T-cell (primary cell): Measurements from ENCODE around the gene GDPGP1. TPM values are rescaled to one million over a fixed set of nuclear protein-coding genes. Genes with fewer than 3 reads are reported as not detected.

Experiments used
- ATAC-seq, 4 experiments: fragments of 200-7000 bp in 3 of 4; fragments of 150-1000 bp in 1 of 4; cut with Tn5 transposase; replicated peaks in 1 of 4; 1 replicate in 3 of 4; 2 replicates in 1 of 4; pipeline ENCODE4 v1.10.0; 2021; ENCODE audit warnings: moderate library complexity in 3 of 4, mild to moderate bottlenecking in 2 of 4, moderate number of reproducible peaks in 1 of 4
- CTCF ChIA-PET, 2 donors: fragments of 300-600 bp; sonication (Branson Sonifier 250); formaldehyde crosslinking; loops; one replicate each; lab custom pipeline; 2022; ENCODE audit warnings: antibody characterized with exemption in 2 of 2; lab: Charles Lee
- POLR2A ChIA-PET, 2 donors: fragments of 300-600 bp; sonication (Branson Sonifier 250); formaldehyde crosslinking; loops; one replicate each; lab custom pipeline; 2022; ENCODE audit warnings: antibody characterized with exemption in 2 of 2; lab: Charles Lee
- DNase-seq, 35 experiments: peaks; one replicate each; pipeline versions ENCODE4 v3.0.0 to v3.0.0-alpha.2; 2013 to 2023
- H3K27ac ChIP-seq: one replicate; pipeline ENCODE4 v1.5.1; 2013; ENCODE audit warnings: low read length
- H3K27me3 ChIP-seq, 2 experiments: replicated peaks in 1 of 2; 1 replicate in 1 of 2; 2 replicates in 1 of 2; pipeline versions ENCODE4 v1.6.1 to v1.7.0; 2013; ENCODE audit warnings: low read length in 1 of 2, mixed read lengths in 1 of 2; ENCODE audit not compliant: control insufficient read depth in 2 of 2, insufficient read depth in 2 of 2; ENCODE audit errors: extremely low read depth in 1 of 2
- H3K36me3 ChIP-seq, 2 donors: 1 replicate in 1 of 2; 2 replicates in 1 of 2; pipeline versions ENCODE4 v1.6.1 to v1.7.0; 2013; ENCODE audit warnings: low read length in 1 of 2; ENCODE audit not compliant: control insufficient read depth in 2 of 2, insufficient read depth in 1 of 2; ENCODE audit errors: extremely low read depth in 1 of 2
- H3K4me1 ChIP-seq, 2 experiments: 1 replicate in 1 of 2; 2 replicates in 1 of 2; pipeline versions ENCODE4 v1.6.1 to v1.7.0; 2013; ENCODE audit warnings: low read length in 2 of 2, mixed read lengths in 1 of 2; ENCODE audit not compliant: insufficient read depth in 2 of 2, control insufficient read depth in 1 of 2; ENCODE audit errors: extremely low read depth in 1 of 2
- H3K4me3 ChIP-seq, 2 donors: 1 replicate in 1 of 2; 2 replicates in 1 of 2; pipeline versions ENCODE4 v1.5.1 to v1.7.0; 2013; ENCODE audit warnings: mild to moderate bottlenecking in 2 of 2, low read length in 1 of 2, moderate library complexity in 1 of 2; ENCODE audit not compliant: control insufficient read depth in 1 of 2; ENCODE audit errors: extremely low read depth in 1 of 2
- H3K9me3 ChIP-seq: 2 replicates; pipeline ENCODE4 v1.7.0; 2013
- H3K27ac Mint-ChIP-seq, 2 donors: one replicate each; pipeline ENCODE4 v1.8.0; 2020 to 2021; ENCODE audit warnings: mild to moderate bottlenecking in 2 of 2, mixed read lengths in 2 of 2
- H3K27me3 Mint-ChIP-seq, 2 donors: one replicate each; pipeline ENCODE4 v1.8.0; 2021 to 2022; ENCODE audit warnings: mixed read lengths in 2 of 2
- H3K36me3 Mint-ChIP-seq: one replicate; pipeline ENCODE4 v1.8.0; 2021; ENCODE audit warnings: mixed read lengths
- H3K4me1 Mint-ChIP-seq, 3 donors: one replicate each; pipeline ENCODE4 v1.8.0; 2020 to 2022; ENCODE audit warnings: mixed read lengths in 3 of 3, mild to moderate bottlenecking in 1 of 3
- H3K4me3 Mint-ChIP-seq, 3 donors: one replicate each; pipeline ENCODE4 v1.8.0; 2020 to 2022; ENCODE audit warnings: mild to moderate bottlenecking in 3 of 3, mixed read lengths in 3 of 3, moderate library complexity in 3 of 3
- H3K9me3 Mint-ChIP-seq, 3 donors: one replicate each; pipeline ENCODE4 v1.8.0; 2020 to 2022; ENCODE audit warnings: mixed read lengths in 3 of 3
- WGBS: methylation state at CpG from one replicate; pipeline ENCODE4 v1.1.5; 2013; ENCODE audit warnings: missing lambda C conversion rate; ENCODE audit not compliant: insufficient coverage; 5-methylcytosine and 5-hydroxymethylcytosine counted together
- total RNA-seq, 35 experiments: library from RNA in 6 of 35; stranded (reverse) in 6 of 35; fragments of 120-200 nt in 1 of 35; gene quantifications; one replicate each; pipeline versions ENCODE4 v1.2.1 to v1.2.4 and lab custom pipeline; 2013 to 2026

GDPGP1 gene
- total RNA-seq, 5 donors from 2014 or later (not counting 1 experiment from before 2014, with no cell fraction given): 7.9 to 14.5 (median 12.1) TPM

- ChIA-PET POLR2A (interaction anchor here in 1 of 2 donors (0.6 to 2.6 kb wide), 2 partner anchors 34 to 36 kb away, joined by 3 to 18 read pairs; partner anchors contain the start of gene NGRN), CTCF (interaction anchor here in 1 of 2 donors (0.7 kb wide), 2 partner anchors 40 to 492 kb away, joined by 3 to 6 read pairs; no protein-coding TSS in a partner anchor)
- WGBS: 70% methylated on average over 11 of the region's 13 CpGs
- no peaks in the 10 kb centered on the region for H3K9me3 ChIP-seq
- Mint-ChIP-seq H3K27ac (peak overlapping the region; percentile 97 to 98), H3K4me3 (peak overlapping the region; percentile 86 to 93 (median 88)), H3K36me3 (peaks cover 31% of the 10 kb centered on the region), H3K9me3 (no peaks in the 10 kb centered on the region), H3K4me1 (peaks cover 55 to 60% (median 58%) of the 10 kb centered on the region in 3 donors), H3K27me3 (no peaks in the 10 kb centered on the region)
- DNase-seq: peak in 1 of 35 experiments; percentile 27
- peaks cover 32 to 57% of the 10 kb centered on the region in 2 experiments for H3K4me1 ChIP-seq
- peak overlapping the region; percentile 82 to 88 for H3K4me3 ChIP-seq
- no peak for ATAC-seq
- H3K27me3 ChIP-seq: no peaks in the 10 kb centered on the region
- H3K27ac ChIP-seq: peak overlapping the region; percentile 92
- H3K36me3 ChIP-seq: peaks cover 10 to 36% of the 10 kb centered on the region in 2 donors
Observed at GRCh38 chr15:90232196-90232595, 1.8 kb upstream of the GDPGP1 start.

- Mint-ChIP-seq H3K9me3 (no peaks in the 10 kb centered on the region), H3K27ac (peak overlapping the region; percentile 97 to 98), H3K4me1 (peaks cover 55 to 60% (median 58%) of the 10 kb centered on the region in 3 donors), H3K36me3 (peaks cover 29% of the 10 kb centered on the region), H3K4me3 (peak overlapping the region; percentile 86 to 93 (median 88)), H3K27me3 (no peaks in the 10 kb centered on the region)
- Histone ChIP-seq H3K36me3 (peaks cover 10 to 34% of the 10 kb centered on the region in 2 donors), H3K27me3 (no peaks in the 10 kb centered on the region), H3K4me1 (peaks cover 32 to 57% of the 10 kb centered on the region in 2 experiments), H3K9me3 (no peaks in the 10 kb centered on the region), H3K27ac (peak overlapping the region; percentile 92), H3K4me3 (peak overlapping the region; percentile 82 to 88)
- ATAC-seq (no peak), DNase-seq (peak in 2 of 35 experiments; percentile 6 to 29)
- CTCF ChIA-PET: interaction anchor here in 1 of 2 donors (0.7 kb wide), 1 partner anchor 699 kb away, joined by 3 read pairs; no protein-coding TSS in a partner anchor
- 0% methylated on average over 6 of the region's 9 CpGs for WGBS
- POLR2A ChIA-PET: interaction anchor here (1.5 to 2.6 kb wide), 3 partner anchors 32 to 41 kb away, joined by 11 to 18 read pairs (median 11); partner anchors contain the start of genes NGRN (in 1 of the 2) and SEMA4B (in 1 of the 2)
Observed at GRCh38 chr15:90232941-90233386, 1.0 kb upstream of the GDPGP1 start.

DNA sequence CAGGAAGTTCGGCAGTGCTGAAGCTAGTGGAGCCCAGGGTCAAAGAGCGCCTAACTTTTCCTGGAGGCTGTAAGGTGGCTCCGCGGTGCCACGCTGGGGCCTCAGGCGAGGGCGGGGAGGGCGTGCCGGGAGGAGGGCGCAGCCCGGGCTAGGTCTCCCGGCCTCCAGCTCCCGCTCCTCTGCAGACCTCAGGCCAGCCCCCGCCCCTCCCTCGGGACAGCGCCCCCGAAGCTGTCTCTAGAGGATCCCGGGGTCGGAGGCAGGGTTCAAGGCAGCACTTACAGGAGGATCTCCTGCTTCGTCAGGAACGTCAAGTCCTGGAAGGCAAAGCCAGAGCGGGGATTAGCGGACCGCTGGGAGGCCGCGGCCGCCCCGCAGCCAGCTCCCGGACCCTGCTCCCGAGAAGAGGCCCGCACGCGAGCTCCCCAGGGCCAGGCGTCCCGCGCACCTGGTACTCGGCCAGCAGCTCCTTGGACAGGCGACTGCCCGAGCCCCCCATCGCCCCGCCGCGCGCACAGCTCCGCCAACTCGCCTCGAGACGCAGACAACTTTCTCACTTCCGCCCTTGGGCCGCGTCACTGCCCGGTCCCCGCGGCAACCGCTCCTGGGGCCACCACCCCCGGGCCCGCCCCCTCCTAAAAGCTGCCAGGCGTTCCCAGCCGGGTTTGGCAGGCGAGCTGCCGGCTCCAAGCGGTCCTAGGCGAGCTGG lies 468 bp upstream of the GDPGP1 start, which contains the start of gene CIB1:
TSS of gene CIB1 (minus strand) at position 555 of the 709 bp plus-strand sequence. CDS start at position 499, 56 bp downstream.
- peak within 1 kb of the TSS; percentile 97 to 98 for H3K27ac Mint-ChIP-seq
- H3K4me1 Mint-ChIP-seq: peaks cover 55 to 64% (median 58%) of the 10 kb centered on the region in 3 donors
- WGBS: under 1% methylated on average over 62 of the region's 63 CpGs

DNA sequence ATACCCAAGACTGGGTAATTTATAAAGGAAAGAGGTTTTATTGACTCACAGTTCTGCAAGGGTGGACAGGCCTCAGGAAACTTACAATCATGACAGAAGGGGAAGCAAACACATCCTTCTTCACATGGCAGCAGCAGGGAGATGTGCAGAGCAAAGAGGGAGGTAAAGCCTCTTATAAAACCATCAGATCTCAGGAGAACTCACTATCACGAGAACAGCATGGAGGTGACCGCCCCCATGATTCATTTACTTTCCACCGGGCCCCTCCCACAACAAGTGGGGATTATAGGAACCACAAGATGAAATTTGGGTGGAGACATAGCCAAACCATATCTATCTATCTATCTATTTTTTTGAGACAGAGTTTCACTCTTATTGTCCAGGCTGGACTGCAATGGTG lies 5.4 kb downstream of the GDPGP1 start:
- no CpG with 5 or more reads among the region's 3 CpGs for WGBS
- peaks cover 3 to 24% of the 10 kb centered on the region in 2 donors for H3K36me3 ChIP-seq
- ATAC-seq: no peak

More for the DNA sequence above, 468 bp upstream of the GDPGP1 start, which contains the start of gene CIB1:
- Histone ChIP-seq H3K4me1 (peaks cover 32 to 57% of the 10 kb centered on the region in 2 experiments), H3K27me3 (no peaks in the 10 kb centered on the region), H3K36me3 (peaks cover 7 to 32% of the 10 kb centered on the region in 2 donors), H3K4me3 (peak within 1 kb of the TSS; percentile 82 to 88), H3K27ac (peak within 1 kb of the TSS; percentile 92), H3K9me3 (no peaks in the 10 kb centered on the region)
- peak within 1 kb of the TSS; percentile 86 to 93 (median 88) for H3K4me3 Mint-ChIP-seq
- H3K36me3 Mint-ChIP-seq: peaks cover 34% of the 10 kb centered on the region
- peak; percentile 29 to 98 (median 96) for DNase-seq
- H3K9me3 Mint-ChIP-seq: no peaks in the 10 kb centered on the region
- CTCF ChIA-PET: interaction anchor here in 1 of 2 donors (0.6 to 0.7 kb wide), 4 partner anchors 11 to 1059 kb away, joined by 3 read pairs; no protein-coding TSS in a partner anchor
- POLR2A ChIA-PET: interaction anchor here (0.5 to 2.6 kb wide), 16 partner anchors 13 to 669 kb away, joined by 3 to 18 read pairs (median 4); partner anchors contain the start of genes TTLL13 (in 2 of the 2), MAN2A2 (in 1 of the 2), NGRN (in 1 of the 2) and SEMA4B (in 1 of the 2)
- no peaks in the 10 kb centered on the region for H3K27me3 Mint-ChIP-seq
- peak; percentile 78 to 87 (median 84) for ATAC-seq

DNA sequence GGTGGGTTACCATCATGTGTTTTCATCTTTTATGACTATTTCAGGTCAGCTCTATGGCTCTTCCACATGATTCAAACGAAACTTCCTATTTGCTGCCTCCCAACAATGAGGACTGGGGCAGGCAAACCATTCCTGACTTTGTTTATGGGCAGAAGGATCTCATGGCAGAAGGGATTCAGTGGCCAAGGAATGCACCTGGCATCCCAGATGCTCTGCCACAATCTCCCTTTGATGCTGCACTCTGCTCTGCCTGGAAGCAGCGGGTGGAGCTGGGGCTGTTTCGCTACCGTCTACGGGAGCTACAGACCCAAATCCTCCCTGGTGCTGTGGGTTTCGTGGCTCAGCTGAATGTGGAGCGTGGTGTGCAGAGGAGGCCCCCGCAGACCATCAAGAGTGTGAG lies 6.8 kb downstream of the GDPGP1 start:
- Histone ChIP-seq H3K27ac (no peak overlapping the region), H3K36me3 (peaks cover 3 to 24% of the 10 kb centered on the region in 2 donors), H3K9me3 (no peaks in the 10 kb centered on the region), H3K4me1 (no peaks in the 10 kb centered on the region), H3K27me3 (no peaks in the 10 kb centered on the region), H3K4me3 (no peak overlapping the region)
- Mint-ChIP-seq H3K9me3 (no peaks in the 10 kb centered on the region), H3K27me3 (no peaks in the 10 kb centered on the region), H3K4me1 (peaks cover 0 to 10% (median 3%) of the 10 kb centered on the region in 3 donors), H3K27ac (no peak overlapping the region), H3K4me3 (no peak overlapping the region), H3K36me3 (peaks cover 18% of the 10 kb centered on the region)
- 79% methylated on average over 6 of the region's 8 CpGs for WGBS
- DNase-seq (no peak), ATAC-seq (no peak)
- ChIA-PET POLR2A (no interaction called here), CTCF (no interaction called here)

More for the DNA sequence above, 5.4 kb downstream of the GDPGP1 start:
- Mint-ChIP-seq H3K36me3 (peaks cover 18% of the 10 kb centered on the region), H3K4me3 (no peak overlapping the region), H3K4me1 (peaks cover 9 to 21% (median 12%) of the 10 kb centered on the region in 3 donors), H3K9me3 (no peaks in the 10 kb centered on the region), H3K27me3 (no peaks in the 10 kb centered on the region), H3K27ac (no peak overlapping the region)
- no peak for DNase-seq
- Histone ChIP-seq H3K9me3 (no peaks in the 10 kb centered on the region), H3K4me1 (peaks cover 7 to 9% of the 10 kb centered on the region in 2 experiments), H3K27me3 (no peaks in the 10 kb centered on the region), H3K27ac (no peak overlapping the region), H3K4me3 (no peak overlapping the region)
- CTCF ChIA-PET: no interaction called here
- POLR2A ChIA-PET: no interaction called here
